ENCODE data around the gene CYP27B1. TPM values are rescaled to one million over a fixed set of nuclear protein-coding genes. Genes with fewer than 3 reads are reported as not detected.

The CYP27B1 gene
- total and polyA plus RNA-seq, 2 donors from 2014 or later, result 3.5 to 33.4 TPM

- H3K27me3 ChIP-seq (ENCODE audit: control insufficient read depth, insufficient read depth, low read length), result no peaks in the 10 kb centered on the region
- H3K4me1 ChIP-seq (ENCODE audit: control insufficient read depth in 2 of 3, insufficient read depth in 2 of 3, low read depth in 1 of 3, low read length in 3 of 3), result peaks cover 0 to 2% (median 0%) of the 10 kb centered on the region in 3 donors
- TF ChIP-seq CTCF (IDR thresholded peaks at IDR 0.05; ENCODE audit: borderline replicate concordance, extremely low read depth, insufficient read depth), result no peak
- no peaks in the 10 kb centered on the region for H3K9me3 ChIP-seq (ENCODE audit: control insufficient read depth in 2 of 3, insufficient read depth in 1 of 3, low read length in 3 of 3)
- H3K27ac ChIP-seq (ENCODE audit: low read depth in 2 of 2, low read length in 2 of 2), result no peak overlapping the region
- no peak overlapping the region for H3K9ac ChIP-seq (ENCODE audit: low read length in 3 of 3)
- DNase-seq (no peak), FAIRE-seq (no peak)
- intact Hi-C loops (cut with DNase I), result no loop called here
- H3K4me3 ChIP-seq (ENCODE audit: low read length in 3 of 3), result no peak overlapping the region
- H3K36me3 ChIP-seq (ENCODE audit: control insufficient read depth in 2 of 3, insufficient read depth in 3 of 3, low read length in 3 of 3), result peaks cover 3 to 60% (median 28%) of the 10 kb centered on the region in 3 donors
These were observed 43.6 kb upstream of the CYP27B1 start for GRCh38 chr12:57810450-57810849.

- no peak overlapping the region for H3K27ac ChIP-seq (ENCODE audit: low read depth in 2 of 2, low read length in 2 of 2)
- H3K4me3 ChIP-seq (ENCODE audit: low read length in 3 of 3), result no peak overlapping the region
- H3K9ac ChIP-seq (ENCODE audit: low read length in 3 of 3), result no peak overlapping the region
- no peak for TF ChIP-seq CTCF (IDR thresholded peaks at IDR 0.05; ENCODE audit: borderline replicate concordance, extremely low read depth, insufficient read depth)
- H3K4me1 ChIP-seq (ENCODE audit: control insufficient read depth in 2 of 3, insufficient read depth in 2 of 3, low read depth in 1 of 3, low read length in 3 of 3), result no peaks in the 10 kb centered on the region
- no peak for FAIRE-seq
- intact Hi-C loops (cut with DNase I), result no loop called here
- H3K9me3 ChIP-seq (ENCODE audit: control insufficient read depth in 2 of 3, insufficient read depth in 1 of 3, low read length in 3 of 3), result no peaks in the 10 kb centered on the region
- H3K27me3 ChIP-seq (ENCODE audit: control insufficient read depth, insufficient read depth, low read length), result no peaks in the 10 kb centered on the region
- no peak for DNase-seq
- H3K36me3 ChIP-seq (ENCODE audit: control insufficient read depth in 2 of 3, insufficient read depth in 3 of 3, low read length in 3 of 3), result peaks cover 3 to 60% (median 28%) of the 10 kb centered on the region in 3 donors
These were observed 42.5 kb upstream of the CYP27B1 start for GRCh38 chr12:57809425-57809824.

GRCh38 chr12:57808351-57808750 lies 41.5 kb upstream of the CYP27B1 start:
- FAIRE-seq, result no peak
- Histone ChIP-seq H3K9ac (ENCODE audit: low read length in 3 of 3) (no peak overlapping the region), H3K27me3 (ENCODE audit: control insufficient read depth, insufficient read depth, low read length) (no peaks in the 10 kb centered on the region), H3K36me3 (ENCODE audit: control insufficient read depth in 2 of 3, insufficient read depth in 3 of 3, low read length in 3 of 3) (peaks cover 3 to 60% (median 31%) of the 10 kb centered on the region in 3 donors), H3K4me1 (ENCODE audit: control insufficient read depth in 2 of 3, insufficient read depth in 2 of 3, low read depth in 1 of 3, low read length in 3 of 3) (peaks cover 0 to 3% (median 0%) of the 10 kb centered on the region in 3 donors), H3K27ac (ENCODE audit: low read depth in 2 of 2, low read length in 2 of 2) (no peak overlapping the region), H3K4me3 (ENCODE audit: low read length in 3 of 3) (no peak overlapping the region), H3K9me3 (ENCODE audit: control insufficient read depth in 2 of 3, insufficient read depth in 1 of 3, low read length in 3 of 3) (no peaks in the 10 kb centered on the region)
- TF ChIP-seq CTCF (IDR thresholded peaks at IDR 0.05; ENCODE audit: borderline replicate concordance, extremely low read depth, insufficient read depth), result no peak
- intact Hi-C loops (cut with DNase I), result no loop called here
- no peak for DNase-seq

- H3K9ac ChIP-seq (ENCODE audit: low read length in 3 of 3), result no peak overlapping the region
- DNase-seq (no peak), FAIRE-seq (no peak)
- peaks cover 0 to 3% (median 0%) of the 10 kb centered on the region in 3 donors for H3K4me1 ChIP-seq (ENCODE audit: control insufficient read depth in 2 of 3, insufficient read depth in 2 of 3, low read depth in 1 of 3, low read length in 3 of 3)
- intact Hi-C loops (cut with DNase I), result no loop called here
- no peaks in the 10 kb centered on the region for H3K27me3 ChIP-seq (ENCODE audit: control insufficient read depth, insufficient read depth, low read length)
- no peak for TF ChIP-seq CTCF (IDR thresholded peaks at IDR 0.05; ENCODE audit: borderline replicate concordance, extremely low read depth, insufficient read depth)
- H3K9me3 ChIP-seq (ENCODE audit: control insufficient read depth in 2 of 3, insufficient read depth in 1 of 3, low read length in 3 of 3), result no peaks in the 10 kb centered on the region
- H3K36me3 ChIP-seq (ENCODE audit: control insufficient read depth in 2 of 3, insufficient read depth in 3 of 3, low read length in 3 of 3), result peaks cover 4 to 61% (median 37%) of the 10 kb centered on the region in 3 donors
- no peak overlapping the region for H3K4me3 ChIP-seq (ENCODE audit: low read length in 3 of 3)
- H3K27ac ChIP-seq (ENCODE audit: low read depth in 2 of 2, low read length in 2 of 2), result no peak overlapping the region
These were observed 40.4 kb upstream of the CYP27B1 start for GRCh38 chr12:57807285-57807684.

Data from kidney (tissue), 14 donors.